Tibial artery (tissue), 4 donors: ENCODE data around the gene PLXNA2.

ENCODE experiments used
- DNase-seq, 2 donors: peaks; one replicate each; pipeline ENCODE4 v3.0.0-alpha.2; 2019
- H3K27ac ChIP-seq, 2 donors: fragments of 200-600 bp; sonication (generic) in 1 of 2; 1 replicate in 1 of 2; 2 replicates in 1 of 2; pipeline ENCODE4 v1.5.1; 2018 to 2019; ENCODE audit warnings: mild to moderate bottlenecking in 1 of 2
- H3K27me3 ChIP-seq, 2 donors: fragments of 200-600 bp; sonication (generic) in 1 of 2; one replicate each; pipeline versions ENCODE4 v1.5.1 to v1.6.0; 2016 to 2019
- H3K36me3 ChIP-seq, 3 donors: fragments of 200-600 bp; sonication (generic) in 2 of 3; one replicate each; pipeline ENCODE4 v1.5.1; 2016 to 2019; ENCODE audit warnings: mild to moderate bottlenecking in 2 of 3
- H3K4me1 ChIP-seq, 4 donors: fragments of 200-600 bp; sonication (generic) in 2 of 4; 1 replicate in 3 of 4; 2 replicates in 1 of 4; pipeline ENCODE4 v1.5.1; 2016 to 2019
- H3K4me3 ChIP-seq, 2 donors: fragments of 200-600 bp; sonication (generic) in 1 of 2; 1 replicate in 1 of 2; 2 replicates in 1 of 2; pipeline ENCODE4 v1.5.1; 2018 to 2019; ENCODE audit warnings: mild to moderate bottlenecking in 2 of 2
- H3K9me3 ChIP-seq, 3 donors: fragments of 200-600 bp; sonication (generic) in 1 of 3; one replicate each; pipeline ENCODE4 v1.5.1; 2016 to 2019
- intact Hi-C: fragments of 100-400 bp; cut with DNase I; formaldehyde crosslinking; loops from one replicate; pipeline ENCODE4 v1.15.0; 2023; ENCODE audit warnings: low total_unique reads
- TF ChIP-seq, protein P1 (sequence below), 2 experiments: fragments of 200-600 bp in 1 of 2; fragments of 450-650 bp in 1 of 2; IDR thresholded peaks; one replicate each; pipeline ENCODE4 v1.5.1; 2017 to 2019; ENCODE audit warnings: antibody characterized with exemption in 2 of 2, mild to moderate bottlenecking in 1 of 2, moderate library complexity in 1 of 2

The PLXNA2 gene

DNA sequence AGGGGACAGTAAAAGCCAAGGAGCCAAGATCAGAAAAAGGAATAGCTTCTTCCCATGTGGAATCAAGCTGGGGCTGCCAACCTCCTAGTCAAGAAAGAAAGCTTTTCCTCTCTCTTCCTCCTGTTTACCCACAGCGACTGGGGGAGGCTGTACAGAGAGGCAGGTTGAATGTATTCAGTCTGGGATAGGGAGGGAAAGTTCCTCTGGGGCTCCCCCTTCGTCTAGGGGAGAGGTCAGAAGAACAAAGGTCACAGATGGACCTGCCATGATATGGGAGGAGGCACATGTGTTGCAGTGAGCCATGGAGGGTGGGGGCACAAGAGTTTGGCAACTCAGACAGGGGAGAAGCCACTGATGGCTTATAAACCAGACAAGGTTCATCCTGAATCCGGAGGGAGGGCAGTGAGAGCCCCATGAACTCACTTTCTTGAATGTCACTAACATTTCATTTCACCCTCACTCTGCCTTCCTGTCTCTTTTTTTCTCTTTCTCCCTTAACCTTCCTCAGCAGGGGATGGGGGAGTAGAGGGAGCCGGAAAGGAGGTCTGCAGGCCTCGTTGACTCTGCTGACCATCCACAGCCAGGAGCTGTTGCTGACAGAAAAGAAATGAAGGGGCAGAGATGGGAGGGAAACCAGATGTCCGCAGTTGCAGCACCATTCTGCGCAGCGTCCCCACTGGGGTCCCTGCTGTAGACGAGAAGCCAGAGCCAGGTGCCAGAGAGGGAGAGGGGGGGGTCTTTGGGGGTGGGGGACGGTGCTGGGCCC is 61.1 kb downstream of the PLXNA2 start:
- Histone ChIP-seq H3K4me3 (no peak overlapping the region), H3K9me3 (no peaks in the 10 kb centered on the region), H3K36me3 (no peaks in the 10 kb centered on the region), H3K27me3 (no peaks in the 10 kb centered on the region), H3K27ac (peak overlapping the region; percentile 49 to 56), H3K4me1 (peaks cover 0 to 73% (median 57%) of the 10 kb centered on the region in 4 donors)
- DNase-seq: no peak
- TF ChIP-seq, protein P1, sequence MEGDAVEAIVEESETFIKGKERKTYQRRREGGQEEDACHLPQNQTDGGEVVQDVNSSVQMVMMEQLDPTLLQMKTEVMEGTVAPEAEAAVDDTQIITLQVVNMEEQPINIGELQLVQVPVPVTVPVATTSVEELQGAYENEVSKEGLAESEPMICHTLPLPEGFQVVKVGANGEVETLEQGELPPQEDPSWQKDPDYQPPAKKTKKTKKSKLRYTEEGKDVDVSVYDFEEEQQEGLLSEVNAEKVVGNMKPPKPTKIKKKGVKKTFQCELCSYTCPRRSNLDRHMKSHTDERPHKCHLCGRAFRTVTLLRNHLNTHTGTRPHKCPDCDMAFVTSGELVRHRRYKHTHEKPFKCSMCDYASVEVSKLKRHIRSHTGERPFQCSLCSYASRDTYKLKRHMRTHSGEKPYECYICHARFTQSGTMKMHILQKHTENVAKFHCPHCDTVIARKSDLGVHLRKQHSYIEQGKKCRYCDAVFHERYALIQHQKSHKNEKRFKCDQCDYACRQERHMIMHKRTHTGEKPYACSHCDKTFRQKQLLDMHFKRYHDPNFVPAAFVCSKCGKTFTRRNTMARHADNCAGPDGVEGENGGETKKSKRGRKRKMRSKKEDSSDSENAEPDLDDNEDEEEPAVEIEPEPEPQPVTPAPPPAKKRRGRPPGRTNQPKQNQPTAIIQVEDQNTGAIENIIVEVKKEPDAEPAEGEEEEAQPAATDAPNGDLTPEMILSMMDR (IDR thresholded peaks at IDR 0.05): no peak
- intact Hi-C loops: loop anchor here (10.0 kb wide), 1 partner anchor 58 kb away; no protein-coding TSS in a partner anchor

DNA sequence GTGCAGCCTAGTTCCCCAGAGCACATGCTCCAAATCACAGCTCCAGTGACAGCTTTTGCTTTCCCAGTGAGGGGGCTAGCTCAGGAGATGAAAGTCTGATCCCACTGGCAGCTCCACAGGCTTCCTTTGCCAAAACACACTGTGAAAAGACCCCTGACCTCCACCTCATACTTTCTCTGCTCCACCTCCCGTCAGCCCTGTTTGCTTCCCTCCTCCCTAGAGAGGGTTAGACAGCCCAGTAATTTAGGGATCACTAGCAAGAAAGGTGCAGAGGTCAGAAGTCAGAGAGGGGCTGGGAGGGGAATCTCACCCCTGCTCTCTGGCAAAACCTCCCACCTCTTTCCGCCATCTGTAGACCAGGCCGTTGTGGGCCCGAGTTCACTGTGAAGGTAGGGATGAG is 62.8 kb downstream of the PLXNA2 start:
- Histone ChIP-seq H3K4me1 (peaks cover 0 to 79% (median 58%) of the 10 kb centered on the region in 4 donors), H3K27ac (peak overlapping the region in 1 of 2 donors; percentile 26), H3K4me3 (no peak overlapping the region), H3K27me3 (no peaks in the 10 kb centered on the region), H3K36me3 (no peaks in the 10 kb centered on the region), H3K9me3 (no peaks in the 10 kb centered on the region)
- intact Hi-C loops: loop anchor here (10.0 kb wide), 1 partner anchor 57 kb away; no protein-coding TSS in a partner anchor
- TF ChIP-seq, protein P1 (IDR thresholded peaks at IDR 0.05): no peak
- DNase-seq: no peak

DNA sequence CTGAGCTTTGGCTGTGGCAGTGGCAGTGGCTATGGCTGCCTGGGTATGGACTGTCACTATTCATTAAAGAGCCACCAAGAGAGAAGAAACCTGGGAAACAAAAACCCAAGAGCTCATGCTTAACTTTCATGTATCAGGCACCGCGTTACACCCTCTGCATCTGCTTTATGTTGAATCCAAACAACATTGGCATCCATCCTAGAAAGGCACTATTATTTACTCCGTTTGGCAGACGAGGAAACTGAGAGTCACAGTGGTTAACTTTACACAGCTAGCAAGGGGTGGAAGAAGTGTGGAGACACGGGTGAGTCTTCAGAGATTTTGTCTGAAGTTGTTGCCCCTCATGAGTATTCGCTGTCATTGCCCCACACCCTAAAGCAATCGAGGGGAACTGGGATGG is 63.8 kb downstream of the PLXNA2 start:
- intact Hi-C loops: loop anchor here (10.0 kb wide), 1 partner anchor 56 kb away; no protein-coding TSS in a partner anchor
- TF ChIP-seq, protein P1 (IDR thresholded peaks at IDR 0.05): no peak
- no peak overlapping the region for H3K4me3 ChIP-seq
- H3K27ac ChIP-seq: no peak overlapping the region
- peaks cover 0 to 78% (median 58%) of the 10 kb centered on the region in 4 donors for H3K4me1 ChIP-seq
- no peaks in the 10 kb centered on the region for H3K36me3 ChIP-seq
- no peak for DNase-seq
- no peaks in the 10 kb centered on the region for H3K9me3 ChIP-seq
- no peaks in the 10 kb centered on the region for H3K27me3 ChIP-seq

DNA sequence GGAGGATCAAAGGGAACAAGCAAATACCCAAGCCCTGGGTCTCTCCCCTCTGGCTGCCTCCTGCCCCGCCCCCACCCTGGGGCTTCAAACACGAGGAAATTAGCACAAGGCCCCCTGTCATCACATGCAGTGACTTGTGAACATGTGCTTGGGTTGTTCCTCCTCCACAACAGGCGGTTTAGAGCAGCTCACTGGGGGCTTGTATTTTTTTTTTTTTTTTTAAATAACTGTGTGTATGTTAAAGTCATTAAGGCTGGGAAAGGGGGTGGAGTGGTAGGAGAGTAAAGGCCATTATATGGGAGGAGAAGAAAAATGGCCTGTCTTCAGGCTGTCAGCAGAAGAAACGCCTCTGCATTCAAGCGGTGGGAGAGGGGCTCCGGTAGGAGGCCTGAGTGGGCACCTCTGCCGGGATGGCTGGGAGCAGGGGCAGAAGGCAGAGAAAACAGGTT is 64.2 kb downstream of the PLXNA2 start:
- no peak for DNase-seq
- no peaks in the 10 kb centered on the region for H3K27me3 ChIP-seq
- H3K4me3 ChIP-seq: no peak overlapping the region
- no peaks in the 10 kb centered on the region for H3K36me3 ChIP-seq
- TF ChIP-seq, protein P1 (IDR thresholded peaks at IDR 0.05): no peak
- intact Hi-C loops: loop anchor here (10.0 kb wide), 1 partner anchor 55 kb away; no protein-coding TSS in a partner anchor
- H3K9me3 ChIP-seq: no peaks in the 10 kb centered on the region
- H3K4me1 ChIP-seq: peaks cover 0 to 74% (median 55%) of the 10 kb centered on the region in 4 donors
- H3K27ac ChIP-seq: no peak overlapping the region

DNA sequence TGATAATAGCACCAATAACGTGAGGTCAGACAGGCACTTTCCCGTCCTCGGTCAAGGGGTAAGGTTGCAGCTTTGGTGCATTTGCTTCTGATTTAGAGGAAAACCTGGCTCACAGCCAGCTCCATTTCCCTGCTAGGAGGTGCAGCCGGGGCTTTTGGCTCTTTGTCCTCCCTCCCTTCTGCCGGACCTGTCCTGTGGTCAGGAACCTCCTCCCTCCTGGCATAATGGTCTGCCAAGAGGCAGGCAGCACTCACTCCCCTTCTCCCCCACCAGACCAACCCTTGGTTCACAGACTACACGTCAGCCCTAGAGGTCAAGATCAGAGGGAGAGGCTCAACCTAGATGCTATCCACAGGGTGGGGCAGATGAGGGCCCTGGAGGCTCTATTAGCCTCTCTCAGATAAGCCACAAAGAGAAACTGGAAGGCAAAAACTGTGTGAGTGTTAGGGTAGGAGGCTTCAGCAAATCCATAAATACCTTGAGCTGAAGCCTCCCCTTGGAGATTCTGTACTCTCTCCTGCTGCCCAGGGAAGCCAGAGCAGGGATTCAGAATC is 64.8 kb downstream of the PLXNA2 start:
- Histone ChIP-seq H3K4me1 (peaks cover 0 to 67% (median 49%) of the 10 kb centered on the region in 4 donors), H3K27ac (no peak overlapping the region), H3K36me3 (no peaks in the 10 kb centered on the region), H3K9me3 (no peaks in the 10 kb centered on the region), H3K4me3 (no peak overlapping the region), H3K27me3 (no peaks in the 10 kb centered on the region)
- no peak for DNase-seq
- TF ChIP-seq, protein P1 (IDR thresholded peaks at IDR 0.05): no peak
- intact Hi-C loops: no loop called here
